ENCODE measurements around the gene HM13.

DNA sequence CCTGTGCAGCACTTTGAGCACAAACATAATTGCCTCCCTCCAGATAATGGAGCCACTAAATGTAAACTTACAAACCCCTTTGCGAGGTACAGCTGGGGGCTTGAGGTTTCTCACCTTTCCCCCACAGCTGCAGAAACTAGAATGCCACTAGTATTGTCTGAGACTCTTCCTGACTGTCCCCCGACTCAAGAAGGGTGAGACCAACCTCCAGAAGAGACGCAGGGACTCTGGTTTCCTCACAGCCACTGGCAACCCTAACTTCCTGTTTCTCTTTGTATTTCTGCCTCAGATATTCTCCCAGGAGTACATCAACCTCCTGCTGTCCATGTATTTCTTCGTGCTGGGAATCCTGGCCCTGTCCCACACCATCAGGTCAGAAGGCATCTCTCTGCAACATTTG is 23.6 kb downstream of the HM13 start:
- TF ChIP-seq FOS (IDR thresholded peaks at IDR 0.05; ENCODE audit: low read depth, low read length), result no peak
- TF ChIP-seq, protein P1, sequence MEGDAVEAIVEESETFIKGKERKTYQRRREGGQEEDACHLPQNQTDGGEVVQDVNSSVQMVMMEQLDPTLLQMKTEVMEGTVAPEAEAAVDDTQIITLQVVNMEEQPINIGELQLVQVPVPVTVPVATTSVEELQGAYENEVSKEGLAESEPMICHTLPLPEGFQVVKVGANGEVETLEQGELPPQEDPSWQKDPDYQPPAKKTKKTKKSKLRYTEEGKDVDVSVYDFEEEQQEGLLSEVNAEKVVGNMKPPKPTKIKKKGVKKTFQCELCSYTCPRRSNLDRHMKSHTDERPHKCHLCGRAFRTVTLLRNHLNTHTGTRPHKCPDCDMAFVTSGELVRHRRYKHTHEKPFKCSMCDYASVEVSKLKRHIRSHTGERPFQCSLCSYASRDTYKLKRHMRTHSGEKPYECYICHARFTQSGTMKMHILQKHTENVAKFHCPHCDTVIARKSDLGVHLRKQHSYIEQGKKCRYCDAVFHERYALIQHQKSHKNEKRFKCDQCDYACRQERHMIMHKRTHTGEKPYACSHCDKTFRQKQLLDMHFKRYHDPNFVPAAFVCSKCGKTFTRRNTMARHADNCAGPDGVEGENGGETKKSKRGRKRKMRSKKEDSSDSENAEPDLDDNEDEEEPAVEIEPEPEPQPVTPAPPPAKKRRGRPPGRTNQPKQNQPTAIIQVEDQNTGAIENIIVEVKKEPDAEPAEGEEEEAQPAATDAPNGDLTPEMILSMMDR (conservative IDR thresholded peaks at IDR 0.05; ENCODE audit: low read depth, low read length), result no peak

Data from IMR-90 (cell line).